Endothelial cell of umbilical vein (primary cell): ENCODE measurements around the gene SSR1. TPM values are rescaled to one million over a fixed set of nuclear protein-coding genes. Genes with fewer than 3 reads are reported as not detected.

Source experiments
- BruUV-seq: library from RNA; stranded (reverse); fragments of 400-500 nt; replicated peaks from 2 replicates; lab custom pipeline; 2021; lab: Mats Ljungman, UMichigan
- CTCF ChIA-PET: fragments of 300-600, 350-600 bp; sonication (Branson Sonifier 250); formaldehyde crosslinking; loops from one replicate; lab custom pipeline; 2021; ENCODE audit warnings: antibody characterized with exemption, inconsistent platforms; lab: Charles Lee
- POLR2A ChIA-PET: fragments of 300-600, 350-600 bp; sonication (Branson Sonifier 250); formaldehyde crosslinking; loops from one replicate; lab custom pipeline; 2021; ENCODE audit warnings: antibody characterized with exemption, inconsistent platforms; lab: Charles Lee
- DNase-seq: peaks from one replicate; pipeline ENCODE4 v3.0.0-alpha.2; 2011; ENCODE audit warnings: low read depth, low spot score
- FAIRE-seq: peaks from 2 replicates; lab custom pipeline; 2011; peaks lifted over from hg19 to GRCh38; lab: Jason Lieb, UNC
- H2AFZ ChIP-seq: 2 replicates; pipeline ENCODE4 v1.6.0; 2012; ENCODE audit warnings: low read depth, low read length, control low read depth, inconsistent platforms
- H3K27ac ChIP-seq: 2 replicates; pipeline ENCODE4 v1.5.1; 2011; ENCODE audit warnings: low read depth, mild to moderate bottlenecking, control low read depth, low read length, moderate library complexity; ENCODE audit not compliant: insufficient read depth
- H3K27me3 ChIP-seq, 2 experiments: 2 replicates each; pipeline versions ENCODE4 v1.6.0 to v1.6.1; 2011; ENCODE audit warnings: low read length in 2 of 2, mixed read lengths in 1 of 2; ENCODE audit not compliant: control insufficient read depth in 2 of 2, insufficient read depth in 2 of 2
- H3K36me3 ChIP-seq, 2 experiments: 2 replicates in 1 of 2; 3 replicates in 1 of 2; pipeline ENCODE4 v1.5.1; 2011; ENCODE audit warnings: low read length in 2 of 2, mild to moderate bottlenecking in 1 of 2, moderate library complexity in 1 of 2; ENCODE audit not compliant: control insufficient read depth in 2 of 2, insufficient read depth in 2 of 2; ENCODE audit errors: extremely low read depth in 1 of 2
- H3K4me1 ChIP-seq: 3 replicates; pipeline ENCODE4 v1.5.1; 2011; ENCODE audit warnings: mild to moderate bottlenecking, low read length; ENCODE audit not compliant: control insufficient read depth, insufficient read depth; ENCODE audit errors: extremely low read depth
- H3K4me2 ChIP-seq: 2 replicates; pipeline ENCODE4 v1.6.1; 2011; ENCODE audit warnings: low read length, control low read depth, mixed read lengths; ENCODE audit not compliant: insufficient read depth
- H3K4me3 ChIP-seq, 3 experiments: fragments of 200-600 bp in 1 of 3; sonication (generic), shearing (Covaris generic) in 1 of 3; replicated peaks in 1 of 3; 2 replicates each; pipeline ENCODE4 v1.5.1; 2011 to 2016; ENCODE audit warnings: control low read depth in 3 of 3, low read length in 3 of 3, mild to moderate bottlenecking in 2 of 3, inconsistent platforms in 1 of 3, low read depth in 1 of 3, moderate library complexity in 1 of 3; ENCODE audit not compliant: insufficient read depth in 1 of 3
- H3K79me2 ChIP-seq: 2 replicates; pipeline ENCODE4 v1.6.0; 2012; ENCODE audit warnings: low read length, inconsistent platforms; ENCODE audit not compliant: control insufficient read depth, insufficient read depth
- H3K9ac ChIP-seq: replicated peaks from 2 replicates; pipeline ENCODE3; 2011; ENCODE audit warnings: low read length, control low read depth; ENCODE audit not compliant: insufficient read depth; ENCODE audit errors: extremely low read depth
- H3K9me1 ChIP-seq: replicated peaks from 3 replicates; pipeline ENCODE4 v1.6.0; 2011; ENCODE audit warnings: mild to moderate bottlenecking, low read length; ENCODE audit not compliant: control insufficient read depth, insufficient read depth; ENCODE audit errors: extremely low read depth
- H3K9me3 ChIP-seq: replicated peaks from 2 replicates; pipeline ENCODE4 v1.5.1; 2012; ENCODE audit warnings: low read length, inconsistent platforms; ENCODE audit not compliant: control insufficient read depth, insufficient read depth
- H4K20me1 ChIP-seq: replicated peaks from 2 replicates; pipeline ENCODE3; 2011; ENCODE audit warnings: mild to moderate bottlenecking, low read length; ENCODE audit not compliant: control insufficient read depth, insufficient read depth; ENCODE audit errors: extremely low read depth
- CTCF ChIP-seq, 2 donors: IDR thresholded peaks; 1 replicate in 1 of 2; 2 replicates in 1 of 2; pipeline ENCODE4 v1.5.1; 2011; ENCODE audit warnings: low read length in 2 of 2, mild to moderate bottlenecking in 2 of 2, moderate library complexity in 2 of 2, control low read depth in 1 of 2, inconsistent platforms in 1 of 2, low read depth in 1 of 2; ENCODE audit not compliant: insufficient read depth in 1 of 2; ENCODE audit errors: extremely low read depth in 1 of 2
- EZH2 ChIP-seq: IDR thresholded peaks from 2 replicates; pipeline ENCODE4 v1.6.1; 2012; ENCODE audit warnings: borderline replicate concordance, low read depth, mild to moderate bottlenecking, moderate library complexity, low read length, inconsistent platforms; ENCODE audit not compliant: severe bottlenecking
- FOS ChIP-seq: IDR thresholded peaks from 2 replicates; pipeline ENCODE4 v1.6.1; 2011; ENCODE audit warnings: mild to moderate bottlenecking, low read length, moderate library complexity, borderline replicate concordance; ENCODE audit not compliant: insufficient read depth
- GATA2 ChIP-seq: IDR thresholded peaks from 2 replicates; pipeline ENCODE4 v1.7.0; 2011; ENCODE audit warnings: low read depth, mild to moderate bottlenecking, moderate library complexity, mixed read lengths, low read length; ENCODE audit not compliant: insufficient read length, insufficient read depth
- JUN ChIP-seq: IDR thresholded peaks from 2 replicates; pipeline ENCODE4 v1.6.1; 2011; ENCODE audit warnings: borderline replicate concordance, low read depth; ENCODE audit not compliant: insufficient read length, insufficient read depth
- MAX ChIP-seq: IDR thresholded peaks from 2 replicates; pipeline ENCODE4 v1.6.1; 2011; ENCODE audit not compliant: insufficient read depth, insufficient read length
- MYC ChIP-seq: IDR thresholded peaks from one replicate; pipeline ENCODE4 v1.6.1; 2011; ENCODE audit warnings: mild to moderate bottlenecking, low read depth, low read length
- POLR2A ChIP-seq: IDR thresholded peaks from 2 replicates; pipeline ENCODE4 v1.6.1; 2012; ENCODE audit warnings: low read depth, mild to moderate bottlenecking, control low read depth, low read length
- POLR2AphosphoS5 ChIP-seq: IDR thresholded peaks from 2 replicates; pipeline ENCODE4 v1.6.1; 2012; ENCODE audit warnings: low read depth, mild to moderate bottlenecking, control low read depth, low read length, moderate library complexity; ENCODE audit not compliant: insufficient read depth
- dilution Hi-C: fragments of 300-500 bp; cut with MboI; formaldehyde crosslinking; loops from one replicate; pipeline ENCODE4 v1.15.0; 2019; ENCODE audit warnings: low sequenced_read_pairs; ENCODE audit not compliant: extremely low pct_ligation_motif_present
- intact Hi-C: fragments of 100-400 bp; cut with micrococcal nuclease; formaldehyde crosslinking; loops from one replicate; pipeline ENCODE4 v1.10.0; 2022
- polyA plus RNA-seq, 4 experiments: library from polyadenylated mRNA; depleted of rRNA in 3 of 4; stranded (reverse) in 3 of 4; unstranded in 1 of 4; fragments of >200 nt; gene quantifications; 2 replicates each; pipeline versions ENCODE4 v1.2.1 to v1.2.3, GENCODE V29; 2011 to 2012; ENCODE audit warnings: missing spikeins in 1 of 4
- total RNA-seq: library from RNA; stranded (reverse); gene quantifications from 2 replicates; pipeline ENCODE4 v1.2.3, GENCODE V29; 2021

Gene SSR1
- total and polyA plus RNA-seq, 2 donors (not counting 3 experiments of a cell fraction or from before 2014, with no cell fraction given), result 70.7 to 187 TPM

- no peak overlapping the region for H3K4me2 ChIP-seq
- no peaks in the 10 kb centered on the region for H4K20me1 ChIP-seq
- dilution Hi-C loops, result no loop called here
- no peaks in the 10 kb centered on the region for H3K27me3 ChIP-seq
- TF ChIP-seq POLR2AphosphoS5 (no peak), MAX (no peak), MYC (no peak), POLR2A (no peak), FOS (no peak), GATA2 (no peak), CTCF (IDR thresholded peaks at IDR 0.05; ENCODE audit: extremely low read depth in 1 of 2, insufficient read depth in 1 of 2, low read depth in 1 of 2, low read length in 2 of 2) (no peak), JUN (no peak), EZH2 (no peak)
- peaks cover 4 to 25% of the 10 kb centered on the region in 2 experiments for H3K36me3 ChIP-seq
- ChIA-PET CTCF (interaction anchor here (1.3 kb wide), 1 partner anchor 87 kb away, joined by 3 read pairs; no protein-coding TSS in a partner anchor), POLR2A (no interaction called here)
- no peak overlapping the region for H3K27ac ChIP-seq
- no peaks in the 10 kb centered on the region for H3K9me3 ChIP-seq
- peaks cover 6% of the 10 kb centered on the region for H3K4me1 ChIP-seq
- BruUV-seq, result no TSS peak
- intact Hi-C loops, result no loop called here
- no peak overlapping the region for H2AFZ ChIP-seq
- no peak overlapping the region for H3K4me3 ChIP-seq
- no peaks in the 10 kb centered on the region for H3K79me2 ChIP-seq
- H3K9me1 ChIP-seq, result no peaks in the 10 kb centered on the region
- no peak overlapping the region for H3K9ac ChIP-seq
- FAIRE-seq (no peak), DNase-seq (no peak)
Measured at GRCh38 chr6:7224731-7225130, 88.3 kb downstream of the SSR1 start.
